IMR-90 (cell line): Measurements from ENCODE around the gene GPR39.

Experiments used
- MXI1 ChIP-seq: IDR thresholded peaks from 2 replicates; pipeline ENCODE4 v1.6.1; 2012; ENCODE audit warnings: low read depth, mild to moderate bottlenecking, low read length, moderate library complexity, borderline replicate concordance
- POLR2A ChIP-seq: IDR thresholded peaks from 2 replicates; pipeline ENCODE4 v1.6.1; 2012; ENCODE audit warnings: mild to moderate bottlenecking, low read depth, low read length
- RAD21 ChIP-seq: IDR thresholded peaks from 2 replicates; pipeline ENCODE4 v1.6.1; 2012; ENCODE audit warnings: low read length, improper control_type of control experiment
- SMC3 ChIP-seq: fragments of 150-350 bp; IDR thresholded peaks from 2 replicates; pipeline ENCODE4 v1.6.1; 2016; ENCODE audit warnings: low read depth, mild to moderate bottlenecking, antibody characterized with exemption, low read length, moderate library complexity
- TF ChIP-seq, protein P1 (sequence below): conservative IDR thresholded peaks from 2 replicates; pipeline ENCODE4 v1.5.1; 2012; ENCODE audit warnings: mild to moderate bottlenecking, low read depth, low read length, improper control_type of control experiment

DNA sequence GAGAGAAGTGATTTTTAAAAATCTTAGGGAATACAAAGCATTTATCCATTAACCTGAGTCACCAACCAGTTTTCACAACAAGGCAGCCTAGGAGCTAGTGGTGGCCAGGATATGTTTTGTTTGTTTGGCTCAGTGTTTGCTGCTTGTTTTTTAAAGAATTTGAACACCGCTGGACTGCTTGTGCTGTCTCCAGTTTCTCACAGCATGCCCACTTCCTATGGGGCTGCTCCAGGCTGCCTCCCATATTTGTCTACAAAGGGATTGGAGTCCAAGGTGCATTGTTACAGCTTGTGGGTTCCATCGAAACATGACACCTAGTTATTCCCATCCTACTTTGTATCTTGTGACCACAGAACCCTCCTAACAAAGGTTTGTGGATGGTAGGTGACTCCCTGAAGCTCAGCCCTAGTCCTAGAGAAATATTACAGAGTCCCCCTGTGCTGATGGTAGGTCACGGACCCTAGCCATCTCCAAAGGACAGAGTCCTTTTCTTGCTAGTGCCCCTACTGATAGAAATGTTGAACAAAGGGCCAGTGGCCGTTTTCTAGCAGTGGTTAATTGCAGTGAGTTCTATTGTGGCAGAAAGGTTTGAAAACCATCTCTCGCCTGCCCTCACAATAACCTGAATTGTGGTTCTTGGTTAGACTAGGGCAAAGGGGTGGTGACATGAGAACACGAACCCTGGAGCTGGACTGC is 23.2 kb downstream of the GPR39 start:
- TF ChIP-seq, protein P1, sequence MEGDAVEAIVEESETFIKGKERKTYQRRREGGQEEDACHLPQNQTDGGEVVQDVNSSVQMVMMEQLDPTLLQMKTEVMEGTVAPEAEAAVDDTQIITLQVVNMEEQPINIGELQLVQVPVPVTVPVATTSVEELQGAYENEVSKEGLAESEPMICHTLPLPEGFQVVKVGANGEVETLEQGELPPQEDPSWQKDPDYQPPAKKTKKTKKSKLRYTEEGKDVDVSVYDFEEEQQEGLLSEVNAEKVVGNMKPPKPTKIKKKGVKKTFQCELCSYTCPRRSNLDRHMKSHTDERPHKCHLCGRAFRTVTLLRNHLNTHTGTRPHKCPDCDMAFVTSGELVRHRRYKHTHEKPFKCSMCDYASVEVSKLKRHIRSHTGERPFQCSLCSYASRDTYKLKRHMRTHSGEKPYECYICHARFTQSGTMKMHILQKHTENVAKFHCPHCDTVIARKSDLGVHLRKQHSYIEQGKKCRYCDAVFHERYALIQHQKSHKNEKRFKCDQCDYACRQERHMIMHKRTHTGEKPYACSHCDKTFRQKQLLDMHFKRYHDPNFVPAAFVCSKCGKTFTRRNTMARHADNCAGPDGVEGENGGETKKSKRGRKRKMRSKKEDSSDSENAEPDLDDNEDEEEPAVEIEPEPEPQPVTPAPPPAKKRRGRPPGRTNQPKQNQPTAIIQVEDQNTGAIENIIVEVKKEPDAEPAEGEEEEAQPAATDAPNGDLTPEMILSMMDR = no peak
- TF ChIP-seq RAD21 (no peak), MXI1 (no peak), POLR2A (no peak), SMC3 (no peak)
